HG03103 (cell line): ENCODE measurements around the gene INPP5D.
"Not testable (repeated sequence)": the region's sequence is repeated elsewhere in the genome, so short reads cannot be mapped to it uniquely, and the experiment has no call there.

Experiments used
- ATAC-seq: cut with Tn5 transposase; IDR thresholded peaks from one replicate; pipeline ENCODE4 v1.9.1; 2021; ENCODE audit warnings: low read depth; ENCODE audit not compliant: unreplicated experiment

Gene INPP5D

GRCh38 chr2:233089851-233090250, 29.7 kb downstream of the INPP5D start:
- no peak for ATAC-seq

- no peak for ATAC-seq
Measured at GRCh38 chr2:233090879-233091278, 30.7 kb downstream of the INPP5D start.

- no peak for ATAC-seq
Measured at GRCh38 chr2:233091595-233092375, 31.6 kb downstream of the INPP5D start.

- ATAC-seq = peak; percentile 56
Measured at GRCh38 chr2:233092432-233093165, 32.5 kb downstream of the INPP5D start.

- no peak for ATAC-seq
Measured at GRCh38 chr2:233093166-233093448, 33.0 kb downstream of the INPP5D start.

- no peak for ATAC-seq
Measured at GRCh38 chr2:233093721-233094120, 33.6 kb downstream of the INPP5D start.

- ATAC-seq = no peak
Measured at GRCh38 chr2:233094614-233095013, 34.5 kb downstream of the INPP5D start.

- ATAC-seq = no peak
Measured at GRCh38 chr2:233096006-233096405, 35.9 kb downstream of the INPP5D start.

- no peak for ATAC-seq
Measured at GRCh38 chr2:233098618-233099017, 38.5 kb downstream of the INPP5D start.

- ATAC-seq = not testable (repeated sequence)
Measured at GRCh38 chr2:233099820-233100191, 39.7 kb downstream of the INPP5D start.

- ATAC-seq = peak; percentile 82
Measured at GRCh38 chr2:233100192-233100998, 40.3 kb downstream of the INPP5D start.

- no peak for ATAC-seq
Measured at GRCh38 chr2:233101141-233101540, 41.0 kb downstream of the INPP5D start.

- no peak for ATAC-seq
Measured at GRCh38 chr2:233101816-233102215, 41.7 kb downstream of the INPP5D start.

GRCh38 chr2:233105156-233105895, 45.2 kb downstream of the INPP5D start:
- no peak for ATAC-seq

- no peak for ATAC-seq
Measured at GRCh38 chr2:233105930-233106329, 45.8 kb downstream of the INPP5D start.

- ATAC-seq = no peak
Measured at GRCh38 chr2:233107011-233107410, 46.9 kb downstream of the INPP5D start.

GRCh38 chr2:233107831-233108300, 47.7 kb downstream of the INPP5D start:
- no peak for ATAC-seq

- ATAC-seq = no peak
Measured at GRCh38 chr2:233108611-233109490, 48.7 kb downstream of the INPP5D start.

GRCh38 chr2:233111427-233111826, 51.3 kb downstream of the INPP5D start:
- ATAC-seq = no peak

- ATAC-seq = no peak
Measured at GRCh38 chr2:233112329-233112728, 52.2 kb downstream of the INPP5D start.
